Stimulated activated CD8-positive, alpha-beta memory T cell treated with anti-CD3 and anti-CD28 coated beads, Interleukin-4, amount 100 ng/mL, for 1 hour (primary cell): ENCODE data around the gene GRIK5.
A peak's percentile ranks its signal among the peaks of the same experiment; 100 is the strongest.
"Not testable (repeated sequence)": the region's sequence is repeated elsewhere in the genome, so short reads cannot be mapped to it uniquely, and the experiment has no call there.

Experiments used
- DNase-seq, 2 donors: peaks; one replicate each; pipeline ENCODE4 v3.0.0-alpha.2; 2020; ENCODE audit warnings: low read depth in 2 of 2, low spot score in 1 of 2

GRIK5 gene

GRCh38 chr19:42053037-42053935 lies 16.7 kb downstream of the GRIK5 start:
- no peak for DNase-seq

- no peak for DNase-seq
Observed at GRCh38 chr19:42052241-42052863, 17.7 kb downstream of the GRIK5 start.

- DNase-seq, result no peak
Observed at GRCh38 chr19:42051166-42052115, 18.6 kb downstream of the GRIK5 start.

GRCh38 chr19:42048992-42049391 lies 21.0 kb downstream of the GRIK5 start:
- DNase-seq, result no peak

- no peak for DNase-seq
Observed at GRCh38 chr19:42045575-42045974, 24.4 kb downstream of the GRIK5 start.

- no peak for DNase-seq
Observed at GRCh38 chr19:42042455-42043170, 27.4 kb downstream of the GRIK5 start.

- not testable (repeated sequence) for DNase-seq
Observed at GRCh38 chr19:42040491-42040890, 29.5 kb downstream of the GRIK5 start.

GRCh38 chr19:42040031-42040430 lies 30.0 kb downstream of the GRIK5 start:
- DNase-seq, result no peak

- no peak for DNase-seq
Observed at GRCh38 chr19:42038666-42039065, 31.3 kb downstream of the GRIK5 start.

- DNase-seq, result no peak
Observed at GRCh38 chr19:42037649-42038048, 32.4 kb downstream of the GRIK5 start.

GRCh38 chr19:42034640-42035391 lies 35.2 kb downstream of the GRIK5 start:
- peak; percentile 38 to 39 for DNase-seq

GRCh38 chr19:42033413-42033812 lies 36.6 kb downstream of the GRIK5 start:
- no peak for DNase-seq

GRCh38 chr19:42032431-42032830 lies 37.6 kb downstream of the GRIK5 start:
- DNase-seq, result no peak

GRCh38 chr19:42030645-42031440 lies 39.2 kb downstream of the GRIK5 start:
- no peak for DNase-seq

GRCh38 chr19:42028304-42029216 lies 41.4 kb downstream of the GRIK5 start:
- DNase-seq, result no peak

GRCh38 chr19:42024622-42025111 lies 45.3 kb downstream of the GRIK5 start:
- no peak for DNase-seq

- DNase-seq, result no peak
Observed at GRCh38 chr19:42023943-42024260, 46.1 kb downstream of the GRIK5 start.
